Fibroblast of mammary gland (primary cell): Measurements from ENCODE around the gene TMA7B.

Source experiments
- DNase-seq: peaks from one replicate; pipeline ENCODE4 v3.0.0-alpha.2; 2010; ENCODE audit warnings: low read depth
- H3K4me3 ChIP-seq: 2 replicates; pipeline ENCODE4 v1.5.1; 2011; ENCODE audit warnings: low read depth, mild to moderate bottlenecking, low read length, moderate library complexity; ENCODE audit not compliant: control insufficient read depth
- TF ChIP-seq, protein P1 (sequence below): conservative IDR thresholded peaks from 2 replicates; pipeline ENCODE4 v1.5.1; 2011; ENCODE audit warnings: low read depth, low read length, inconsistent platforms; ENCODE audit not compliant: control insufficient read depth, insufficient read depth

The TMA7B gene

DNA sequence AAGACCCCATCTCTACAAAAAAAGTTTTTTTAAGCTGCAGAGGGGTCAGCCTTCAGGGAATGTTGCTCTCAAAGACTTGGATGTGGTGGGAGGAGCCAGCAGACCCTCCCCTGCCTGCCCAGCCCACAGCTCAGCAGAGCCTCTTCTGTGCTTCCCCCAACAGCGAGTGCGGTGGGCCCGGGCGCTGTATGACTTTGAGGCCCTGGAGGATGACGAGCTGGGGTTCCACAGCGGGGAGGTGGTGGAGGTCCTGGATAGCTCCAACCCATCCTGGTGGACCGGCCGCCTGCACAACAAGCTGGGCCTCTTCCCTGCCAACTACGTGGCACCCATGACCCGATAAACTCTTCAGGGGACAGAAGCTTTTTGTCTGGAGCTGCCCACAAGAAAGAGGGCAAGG is 10.5 kb downstream of the TMA7B start:
- TF ChIP-seq, protein P1, sequence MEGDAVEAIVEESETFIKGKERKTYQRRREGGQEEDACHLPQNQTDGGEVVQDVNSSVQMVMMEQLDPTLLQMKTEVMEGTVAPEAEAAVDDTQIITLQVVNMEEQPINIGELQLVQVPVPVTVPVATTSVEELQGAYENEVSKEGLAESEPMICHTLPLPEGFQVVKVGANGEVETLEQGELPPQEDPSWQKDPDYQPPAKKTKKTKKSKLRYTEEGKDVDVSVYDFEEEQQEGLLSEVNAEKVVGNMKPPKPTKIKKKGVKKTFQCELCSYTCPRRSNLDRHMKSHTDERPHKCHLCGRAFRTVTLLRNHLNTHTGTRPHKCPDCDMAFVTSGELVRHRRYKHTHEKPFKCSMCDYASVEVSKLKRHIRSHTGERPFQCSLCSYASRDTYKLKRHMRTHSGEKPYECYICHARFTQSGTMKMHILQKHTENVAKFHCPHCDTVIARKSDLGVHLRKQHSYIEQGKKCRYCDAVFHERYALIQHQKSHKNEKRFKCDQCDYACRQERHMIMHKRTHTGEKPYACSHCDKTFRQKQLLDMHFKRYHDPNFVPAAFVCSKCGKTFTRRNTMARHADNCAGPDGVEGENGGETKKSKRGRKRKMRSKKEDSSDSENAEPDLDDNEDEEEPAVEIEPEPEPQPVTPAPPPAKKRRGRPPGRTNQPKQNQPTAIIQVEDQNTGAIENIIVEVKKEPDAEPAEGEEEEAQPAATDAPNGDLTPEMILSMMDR: no peak
- no peak for DNase-seq
- H3K4me3 ChIP-seq: no peak overlapping the region

DNA sequence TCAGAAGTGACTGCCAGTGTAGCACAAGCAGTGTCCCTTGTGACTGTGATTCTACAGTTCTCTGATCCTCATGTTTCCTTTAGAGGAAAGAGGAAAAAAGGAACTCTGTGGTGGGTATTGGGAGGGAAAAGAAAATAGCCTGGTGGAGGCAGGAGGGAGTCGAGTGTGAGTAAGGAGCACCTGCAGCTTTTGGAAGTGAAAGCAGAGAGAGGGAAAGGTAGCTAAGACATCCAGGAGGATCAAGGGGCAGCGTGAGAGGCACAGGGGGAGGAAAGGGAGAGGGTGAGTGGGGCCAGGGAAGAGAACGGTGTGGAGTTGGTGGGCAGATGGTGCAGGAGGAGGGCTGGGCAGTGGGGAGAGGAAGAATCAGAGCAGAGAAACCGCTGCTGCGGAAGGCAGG is 12.4 kb downstream of the TMA7B start:
- no peak for DNase-seq
- H3K4me3 ChIP-seq: no peak overlapping the region
- TF ChIP-seq, protein P1: no peak

DNA sequence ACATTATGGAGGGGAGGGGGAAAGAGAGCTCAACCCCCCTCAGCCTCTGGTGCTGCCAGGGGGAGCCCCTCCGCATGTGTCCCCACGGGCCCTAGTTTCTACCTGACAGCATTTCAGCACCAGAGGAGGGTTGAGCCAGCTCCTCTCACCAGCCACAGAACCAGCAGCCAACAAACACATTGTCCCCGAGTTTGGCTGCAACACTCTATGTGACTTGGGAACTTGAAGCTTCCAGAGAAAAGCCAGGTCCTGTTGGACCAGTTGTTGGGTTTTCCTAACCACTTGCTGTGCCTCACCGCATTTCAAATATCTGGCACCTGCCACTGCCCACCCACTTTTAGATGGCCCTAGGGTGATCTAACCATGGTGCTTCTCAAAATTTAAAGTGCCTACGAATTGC is 13.5 kb downstream of the TMA7B start:
- DNase-seq: no peak
- H3K4me3 ChIP-seq: no peak overlapping the region
- TF ChIP-seq, protein P1: no peak

DNA sequence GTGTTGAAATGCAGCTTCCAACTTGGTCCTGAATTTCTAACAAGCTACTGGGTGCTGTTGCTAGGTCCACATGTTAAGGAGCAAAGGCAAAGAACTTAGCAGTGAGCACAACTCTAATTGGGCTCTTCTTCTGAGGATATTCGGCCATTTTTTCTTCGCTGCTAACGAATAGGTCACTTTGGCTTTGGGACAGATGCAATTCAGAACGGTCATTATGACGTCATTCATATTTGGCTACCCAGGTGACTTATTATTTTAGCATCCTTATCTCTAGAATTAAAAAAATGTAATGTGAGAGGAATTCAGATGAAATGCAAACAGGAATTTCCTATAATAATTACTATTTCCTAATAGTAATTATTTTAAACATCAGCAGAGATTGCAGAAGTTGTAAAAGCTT is 13.9 kb downstream of the TMA7B start:
- no peak for DNase-seq
- TF ChIP-seq, protein P1: no peak
- H3K4me3 ChIP-seq: no peak overlapping the region

DNA sequence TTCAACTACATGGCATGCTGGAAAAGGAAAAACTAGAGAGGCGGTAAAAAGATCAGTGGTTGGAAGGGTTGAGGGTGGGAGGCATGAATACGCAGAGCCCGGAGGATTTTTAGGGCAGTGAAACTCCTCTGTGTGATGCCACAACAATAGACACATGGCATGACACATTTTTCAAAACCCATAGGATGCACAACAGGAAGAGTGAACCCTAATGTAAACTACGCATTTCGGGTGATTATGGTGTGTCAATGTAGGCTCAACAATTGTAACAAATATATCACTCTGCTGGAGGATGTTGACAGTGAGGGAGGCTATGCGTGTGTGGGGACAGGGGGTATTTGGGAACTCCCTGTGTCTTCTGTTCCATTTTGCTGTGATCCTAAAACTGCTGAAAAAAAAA is 18.9 kb downstream of the TMA7B start:
- H3K4me3 ChIP-seq: no peak overlapping the region
- no peak for DNase-seq
- TF ChIP-seq, protein P1: no peak

DNA sequence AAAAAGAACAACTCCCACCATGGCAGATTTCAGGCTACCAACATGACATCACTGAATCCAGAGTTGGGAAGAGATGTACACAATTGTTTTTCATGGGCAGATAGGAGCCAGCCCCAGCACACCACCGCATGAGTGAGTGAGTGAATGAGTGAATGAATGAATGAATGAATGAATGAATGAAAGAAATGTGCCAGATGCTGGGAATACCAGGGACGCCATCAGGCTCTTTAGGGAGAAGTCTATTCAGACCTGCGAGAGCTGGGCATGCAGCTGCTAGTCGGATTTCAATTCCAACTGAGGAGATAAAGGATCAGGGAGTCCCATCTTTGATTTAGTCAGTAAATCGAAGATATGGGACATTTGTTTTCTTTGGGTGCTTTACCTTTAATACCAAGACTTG is 19.3 kb downstream of the TMA7B start:
- H3K4me3 ChIP-seq: no peak overlapping the region
- TF ChIP-seq, protein P1: no peak
- no peak for DNase-seq

DNA sequence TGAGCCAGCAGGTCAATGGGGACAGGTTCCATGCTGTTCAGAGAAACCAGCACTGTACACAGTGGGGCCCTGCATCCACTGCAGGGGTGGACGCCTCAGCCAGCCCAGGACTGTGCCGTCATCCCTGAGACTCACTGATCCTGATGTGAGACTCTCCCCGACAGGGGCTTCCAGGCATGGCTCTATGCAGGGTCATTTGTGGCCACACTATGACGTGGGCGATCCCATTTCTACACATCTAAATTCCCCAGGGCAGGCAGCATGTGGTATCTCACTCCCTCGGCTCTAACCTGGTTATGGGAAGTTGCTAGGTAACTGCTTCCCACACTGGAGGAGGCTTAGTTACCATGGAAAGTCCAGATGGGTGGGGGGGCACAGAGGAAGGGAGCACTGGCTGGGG is 20.4 kb downstream of the TMA7B start:
- DNase-seq: peak; percentile 43
- H3K4me3 ChIP-seq: no peak overlapping the region
- TF ChIP-seq, protein P1: no peak
